ENCODE measurements around the gene OR52E2.
"Not testable (repeated sequence)": the region's sequence is repeated elsewhere in the genome, so short reads cannot be mapped to it uniquely, and the experiment has no call there.

The OR52E2 gene

DNA sequence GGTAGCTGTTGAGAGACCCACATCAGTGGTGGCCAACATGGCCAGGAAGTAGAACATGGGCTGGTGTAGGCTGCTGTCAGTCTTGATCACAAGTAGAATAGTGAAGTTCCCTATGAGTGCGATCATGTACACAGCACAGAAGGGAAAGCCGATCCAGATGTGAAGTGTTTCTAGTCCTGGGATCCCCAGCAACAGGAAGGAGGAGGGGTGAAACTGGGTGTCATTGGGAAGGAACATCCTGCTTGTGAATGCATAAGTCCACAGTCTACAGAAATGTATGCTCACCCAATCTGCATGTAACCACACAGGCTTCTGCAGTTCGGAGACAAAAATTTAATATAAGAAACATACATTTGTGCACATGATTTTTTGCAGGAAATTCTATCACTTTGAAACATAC, at the start of gene OR52E2:
Gene OR52E2, minus strand, starts transcription at position 237 of the 400 bp plus-strand sequence. Its CDS starts 0 bp downstream, at position 237.
- no peak for ATAC-seq

DNA sequence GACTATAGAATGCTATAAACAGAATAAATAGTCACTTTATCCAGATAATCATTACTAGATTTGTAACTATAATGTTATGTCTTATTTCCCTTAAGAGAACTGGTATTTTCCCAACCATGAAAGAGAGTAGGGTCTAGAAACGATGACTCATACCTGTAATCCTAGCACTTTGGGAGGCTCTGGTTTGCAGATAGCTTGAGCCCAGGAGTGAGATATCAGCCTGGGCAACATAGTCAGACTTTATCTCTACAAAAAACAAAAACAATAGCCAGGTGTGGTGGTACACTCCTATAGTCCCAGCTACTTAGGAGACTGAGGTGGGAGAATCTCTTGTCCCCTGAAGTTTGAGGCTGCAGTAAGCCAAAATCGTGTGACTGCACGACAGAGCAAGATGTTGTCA, 47.9 kb upstream of the OR52E2 start:
- ATAC-seq, result no peak

DNA sequence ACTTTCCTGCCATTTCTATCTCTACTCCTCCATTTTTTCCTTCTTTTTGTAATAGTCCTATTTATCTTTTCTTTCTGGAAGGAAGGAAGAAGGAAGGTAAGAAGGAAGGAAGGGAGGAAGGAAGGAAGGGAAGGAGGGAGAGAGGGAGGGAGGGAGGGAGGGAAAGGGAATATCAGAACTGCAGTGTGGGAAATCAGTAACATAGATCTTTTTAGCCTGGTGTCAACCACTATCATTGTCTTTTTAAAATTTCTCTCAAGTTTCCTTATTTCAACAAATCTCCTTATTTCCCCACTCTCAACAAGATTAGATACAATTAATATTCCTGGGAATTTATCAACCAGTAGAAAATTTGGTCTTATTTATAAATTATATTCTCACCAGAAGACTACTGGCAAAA, 43.6 kb upstream of the OR52E2 start:
- no peak for ATAC-seq

DNA sequence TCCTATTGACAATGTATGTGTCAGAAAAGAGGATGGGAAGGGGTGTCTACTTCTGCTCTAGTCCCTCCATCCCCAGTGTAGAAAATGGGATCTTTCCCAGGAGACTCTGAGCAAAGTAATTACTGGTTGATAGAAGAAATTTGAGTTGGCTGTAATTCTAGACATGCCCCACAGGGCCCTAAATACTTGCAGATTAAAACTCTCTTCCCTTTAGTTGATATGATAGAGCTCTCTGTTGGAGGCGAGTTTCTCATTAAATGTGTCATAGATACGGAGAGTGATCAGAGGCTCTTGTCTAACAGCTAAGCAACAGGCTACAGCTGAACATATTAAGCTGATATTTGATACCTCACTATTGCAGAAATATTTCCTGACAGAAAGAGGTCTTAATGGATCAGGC, 42.8 kb upstream of the OR52E2 start:
- no peak for ATAC-seq

DNA sequence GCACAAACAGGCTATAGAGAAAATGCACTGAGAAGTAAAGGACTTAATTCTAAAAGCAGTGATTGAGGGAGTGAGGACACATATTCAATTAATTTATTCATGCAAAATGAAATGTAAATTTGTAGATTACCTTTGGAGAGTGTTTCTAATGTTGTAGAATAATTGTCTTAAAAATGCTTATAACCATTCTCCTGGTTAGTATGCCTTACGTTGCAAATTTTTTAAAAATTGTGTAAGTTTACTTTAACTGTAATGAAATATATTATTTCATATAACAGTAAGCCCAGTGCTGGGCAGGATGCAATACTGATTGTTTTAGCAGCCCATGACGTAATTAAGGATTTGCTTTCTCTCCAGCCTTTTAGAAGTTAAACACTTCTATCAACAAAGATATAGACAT, 36.6 kb upstream of the OR52E2 start:
- no peak for ATAC-seq

DNA sequence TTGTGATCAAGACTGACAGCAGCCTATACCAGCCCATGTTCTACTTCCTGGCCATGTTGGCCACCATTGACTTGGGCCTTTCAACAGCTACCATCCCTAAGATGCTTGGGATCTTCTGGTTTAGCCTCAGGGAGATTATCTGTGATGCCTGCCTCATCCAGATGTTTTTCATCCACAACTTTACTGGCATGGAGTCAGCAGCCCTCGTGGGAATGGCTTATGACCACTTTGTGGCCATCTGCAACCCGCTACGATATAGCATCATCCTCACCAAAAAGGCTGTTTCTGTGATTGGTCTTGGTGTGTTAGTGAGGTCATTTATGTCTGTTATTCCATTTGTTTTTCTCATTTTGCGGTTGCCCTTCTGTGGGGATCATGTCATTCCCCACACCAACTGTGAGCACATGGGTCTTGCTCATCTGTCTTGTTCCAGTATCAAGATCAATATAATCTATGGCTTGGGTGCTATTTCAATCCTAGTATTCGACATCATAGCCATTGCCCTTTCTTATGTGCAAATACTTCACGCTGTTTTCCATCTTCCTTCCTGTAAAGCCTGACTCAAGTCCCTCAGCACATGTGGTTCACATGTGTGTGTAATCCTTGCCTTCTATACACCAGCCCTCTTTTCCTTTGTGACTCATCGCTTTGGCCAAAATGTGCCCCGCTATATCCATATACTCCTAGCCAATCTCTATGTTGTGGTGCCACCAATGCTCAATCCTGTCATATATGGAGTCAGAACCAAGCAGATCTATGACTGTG, 33.6 kb upstream of the OR52E2 start:
- no peak for ATAC-seq

DNA sequence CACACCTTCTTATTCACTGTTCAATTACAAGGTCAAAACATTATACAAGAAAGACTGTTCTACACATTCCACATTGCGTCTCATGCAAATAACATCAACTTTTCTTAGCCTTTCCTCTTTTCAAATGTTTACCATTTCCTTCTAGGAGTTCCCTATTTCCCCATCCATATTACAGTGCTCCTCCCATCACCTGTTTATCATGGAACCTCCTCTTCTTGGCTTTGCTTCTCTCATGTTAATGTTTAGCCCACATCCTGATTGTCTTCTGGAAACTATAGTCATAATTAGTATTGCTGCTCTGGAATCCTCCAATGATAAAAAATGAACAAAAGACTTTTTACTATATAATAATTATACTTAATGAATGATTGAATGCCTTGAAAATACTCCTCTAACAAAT, 31.2 kb upstream of the OR52E2 start:
- ATAC-seq, result no peak

DNA sequence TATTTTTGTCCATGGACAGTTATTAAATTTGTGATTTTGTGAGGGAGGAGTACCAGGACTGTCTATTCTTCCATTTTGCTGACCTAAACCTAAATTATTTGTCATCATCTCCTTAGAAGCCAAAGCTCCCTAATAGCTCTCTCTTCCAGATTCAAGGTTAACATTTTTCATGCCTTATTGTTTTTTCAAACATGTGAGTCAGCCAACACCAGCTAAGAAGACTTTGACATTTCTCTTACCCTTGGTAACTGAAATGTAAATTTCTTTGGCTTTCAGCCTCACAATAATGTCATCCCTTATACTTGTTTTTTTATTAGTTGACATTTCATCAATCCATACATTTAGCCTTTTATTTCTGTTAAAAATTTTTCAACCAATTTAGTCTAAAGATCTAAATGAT, 29.1 kb upstream of the OR52E2 start:
- no peak for ATAC-seq

DNA sequence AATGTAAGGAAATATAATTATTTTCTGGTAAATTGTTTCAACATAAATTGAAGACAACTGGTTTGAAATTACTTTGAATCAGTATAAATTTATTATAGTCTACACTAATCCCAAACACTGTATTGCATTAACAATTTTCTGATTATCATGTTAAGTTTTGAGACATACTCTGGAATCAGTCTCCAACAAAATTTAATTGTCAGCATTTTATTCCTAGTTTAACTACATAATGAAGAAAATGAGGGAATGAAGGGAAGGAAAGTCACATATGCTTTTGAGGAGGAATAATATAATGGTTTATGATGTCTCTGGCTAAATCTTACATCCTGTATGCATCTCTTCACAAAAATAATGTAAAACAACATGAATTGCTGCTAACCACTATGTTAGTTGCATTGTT, 24.2 kb upstream of the OR52E2 start:
- ATAC-seq, result no peak

DNA sequence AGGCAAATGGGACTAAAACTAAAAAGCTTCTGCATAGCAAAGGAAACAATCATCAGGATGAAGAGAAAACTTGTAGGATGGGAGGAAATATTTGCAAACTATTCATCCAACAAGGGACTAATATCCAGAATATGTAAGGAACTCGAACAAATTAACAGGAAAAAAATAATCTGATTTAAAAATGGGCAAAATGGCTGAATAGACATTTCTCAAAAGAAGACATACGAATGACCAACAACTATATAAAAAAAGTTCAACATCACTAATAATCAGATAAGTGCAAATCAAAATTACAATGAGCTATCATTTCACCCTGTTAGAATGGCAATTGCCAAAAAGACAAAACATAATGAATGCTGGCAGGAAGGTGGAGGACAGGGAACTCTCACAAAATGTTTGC, 22.0 kb upstream of the OR52E2 start:
- no peak for ATAC-seq

DNA sequence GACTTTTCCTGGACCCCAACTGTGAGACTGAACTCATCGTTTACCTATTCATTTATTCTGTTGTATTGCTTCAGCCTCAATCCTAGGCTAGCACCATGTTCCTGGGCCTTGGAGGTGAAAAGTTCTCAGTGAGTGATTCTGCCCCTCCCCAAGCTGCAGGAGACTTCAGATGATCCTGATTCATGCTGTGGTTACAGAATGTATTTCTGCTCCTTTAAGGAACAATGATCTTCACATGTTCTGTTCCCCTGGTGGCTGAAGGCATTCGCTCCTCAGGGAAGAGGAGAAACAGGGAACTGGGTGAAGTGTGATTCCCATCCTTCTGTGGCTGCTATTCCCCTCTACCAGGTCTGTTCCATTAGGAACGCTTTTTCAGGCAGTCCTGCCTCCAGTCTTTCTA, 12.4 kb upstream of the OR52E2 start:
- ATAC-seq, result no peak

DNA sequence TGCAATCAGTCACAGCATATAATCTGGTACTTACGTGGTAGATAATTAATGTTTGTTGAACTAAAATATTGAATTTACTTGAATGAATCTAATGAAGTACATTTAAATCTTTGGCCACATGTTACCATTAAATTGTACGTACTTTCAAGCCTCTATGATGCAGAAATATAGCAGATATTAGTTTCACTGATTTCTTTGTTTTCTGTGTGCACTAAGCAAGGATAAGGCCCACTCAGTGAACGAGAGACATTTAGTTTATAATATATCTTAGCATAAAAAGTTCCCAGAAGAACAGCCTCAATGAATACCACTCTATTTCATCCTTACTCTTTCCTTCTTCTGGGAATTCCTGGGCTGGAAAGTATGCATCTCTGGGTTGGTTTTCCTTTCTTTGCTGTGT, 9.8 kb upstream of the OR52E2 start, which contains the start of gene OR52E1:
Gene OR52E1, plus strand, starts transcription at position 301 of the 400 bp plus-strand sequence.
- ATAC-seq, result no peak

DNA sequence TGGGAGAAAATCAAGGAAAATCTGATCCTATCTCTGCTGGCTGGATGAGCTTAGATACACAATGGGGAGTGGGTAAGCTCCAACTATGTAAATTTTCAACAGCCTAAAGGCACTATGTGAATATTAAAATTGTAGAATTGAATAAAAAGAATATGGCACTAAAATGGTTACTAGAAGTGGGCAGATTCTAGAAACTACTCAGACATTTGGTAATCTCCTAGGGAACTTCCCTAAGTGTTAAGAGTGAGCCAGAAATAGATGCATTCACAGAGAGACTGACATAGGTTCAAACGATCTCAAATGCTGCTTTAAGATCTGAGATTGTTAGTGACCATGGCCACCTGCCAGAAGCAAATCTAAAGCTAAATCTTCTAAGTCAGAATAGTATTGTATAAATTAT, 5.6 kb upstream of the OR52E2 start:
- no peak for ATAC-seq

DNA sequence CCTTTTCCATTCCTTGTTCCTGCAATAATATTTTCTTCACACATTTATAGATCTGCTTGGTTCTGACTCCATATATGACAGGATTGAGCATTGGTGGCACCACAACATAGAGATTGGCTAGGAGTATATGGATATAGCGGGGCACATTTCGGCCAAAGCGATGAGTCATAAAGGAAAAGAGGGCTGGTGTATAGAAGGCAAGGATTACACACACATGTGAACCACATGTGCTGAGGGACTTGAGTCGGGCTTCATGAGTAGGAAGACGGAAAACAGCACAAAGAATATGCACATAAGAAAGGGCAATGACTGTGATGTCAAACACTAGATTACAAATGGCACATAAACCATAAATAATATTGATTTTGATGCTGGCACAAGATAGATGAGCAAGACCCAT, 748 bp downstream of the OR52E2 start:
- ATAC-seq, result not testable (repeated sequence)

DNA sequence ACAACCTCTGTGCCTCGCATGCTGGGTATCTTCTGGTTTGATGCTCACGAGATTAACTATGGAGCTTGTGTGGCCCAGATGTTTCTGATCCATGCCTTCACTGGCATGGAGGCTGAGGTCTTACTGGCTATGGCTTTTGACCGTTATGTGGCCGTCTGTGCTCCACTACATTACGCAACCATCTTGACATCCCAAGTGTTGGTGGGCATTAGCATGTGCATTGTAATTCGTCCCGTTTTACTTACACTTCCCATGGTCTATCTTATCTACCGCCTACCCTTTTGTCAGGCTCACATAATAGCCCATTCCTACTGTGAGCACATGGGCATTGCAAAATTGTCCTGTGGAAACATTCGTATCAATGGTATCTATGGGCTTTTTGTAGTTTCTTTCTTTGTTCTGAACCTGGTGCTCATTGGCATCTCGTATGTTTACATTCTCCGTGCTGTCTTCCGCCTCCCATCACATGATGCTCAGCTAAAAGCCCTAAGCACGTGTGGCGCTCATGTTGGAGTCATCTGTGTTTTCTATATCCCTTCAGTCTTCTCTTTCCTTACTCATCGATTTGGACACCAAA, 12.6 kb downstream of the OR52E2 start:
- ATAC-seq, result no peak

DNA sequence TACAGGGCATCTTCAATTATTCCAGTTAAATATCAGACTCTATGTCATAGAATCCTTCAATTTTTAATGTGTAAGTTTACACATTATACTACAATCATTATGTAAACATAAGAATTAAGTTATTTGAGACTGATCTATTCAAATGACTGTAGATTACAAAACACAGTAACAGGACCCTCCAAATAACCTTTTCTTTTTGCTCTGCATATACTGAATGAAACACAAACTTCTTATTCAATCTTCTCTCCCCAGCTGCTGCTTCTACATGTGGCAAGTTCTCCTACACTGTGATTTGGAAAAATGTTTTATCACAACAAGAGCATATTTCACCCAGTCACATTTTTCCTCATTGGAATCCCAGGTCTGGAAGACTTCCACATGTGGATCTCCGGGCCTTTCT, 13.2 kb downstream of the OR52E2 start, which contains the start of gene OR52J3:
Gene OR52J3, plus strand, starts transcription at position 301 of the 400 bp plus-strand sequence. Its CDS starts 0 bp downstream, at position 301.
- no peak for ATAC-seq

DNA sequence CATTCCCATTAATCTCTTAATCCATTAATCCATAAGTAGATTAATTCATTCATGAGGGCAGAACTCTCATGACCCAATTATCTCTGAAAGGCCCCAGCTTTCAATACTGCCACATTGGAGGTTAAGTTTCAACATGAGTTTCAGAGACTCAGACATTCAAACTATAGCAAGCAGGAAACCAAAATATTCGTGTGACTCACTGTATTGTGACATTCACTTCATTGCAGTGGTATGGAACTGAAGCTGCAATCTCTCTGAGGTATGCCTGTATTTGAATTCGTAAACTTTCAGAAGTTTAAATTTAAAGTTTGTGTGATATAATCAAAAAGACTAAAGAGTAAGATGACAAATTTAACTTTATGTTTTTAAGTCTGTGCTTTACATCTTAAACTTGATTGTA, 16.0 kb downstream of the OR52E2 start:
- no peak for ATAC-seq

DNA sequence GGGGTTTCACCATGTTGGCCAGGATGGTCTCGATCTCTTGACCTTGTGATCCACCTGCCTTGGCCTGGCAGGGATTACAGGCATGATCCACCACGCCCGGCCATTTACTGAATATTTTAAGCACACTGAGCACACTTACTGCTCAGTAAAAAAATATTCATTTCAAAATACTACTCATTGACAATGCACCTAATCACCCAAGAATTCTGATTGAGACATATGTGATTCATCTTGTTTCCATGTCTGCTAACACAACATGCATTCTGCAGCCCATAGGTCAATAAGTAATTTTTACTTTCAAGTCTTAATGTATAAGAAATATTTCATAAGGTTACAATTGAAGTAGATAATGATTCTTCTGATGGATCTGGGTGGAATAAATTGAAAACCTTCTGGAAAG, 17.3 kb downstream of the OR52E2 start:
- ATAC-seq, result no peak

DNA sequence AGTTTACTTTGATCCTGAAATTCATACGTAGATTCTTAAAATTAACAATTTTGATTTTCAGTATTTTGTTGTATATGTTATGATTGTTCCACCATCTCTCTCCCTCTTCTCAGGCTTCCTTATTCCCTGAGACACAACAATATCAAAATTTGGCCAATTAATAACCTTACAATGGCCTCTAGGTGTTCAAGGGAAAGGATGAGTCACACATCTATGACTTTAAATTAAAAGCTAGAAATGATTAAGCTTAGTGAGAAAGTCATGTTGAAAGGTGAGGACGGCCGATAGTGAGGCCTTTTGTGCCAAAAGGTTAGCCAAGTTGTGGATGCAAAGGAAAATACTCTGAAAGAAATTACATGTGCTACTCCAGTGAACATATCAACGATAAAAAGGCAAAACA, 18.6 kb downstream of the OR52E2 start:
- ATAC-seq, result no peak

DNA sequence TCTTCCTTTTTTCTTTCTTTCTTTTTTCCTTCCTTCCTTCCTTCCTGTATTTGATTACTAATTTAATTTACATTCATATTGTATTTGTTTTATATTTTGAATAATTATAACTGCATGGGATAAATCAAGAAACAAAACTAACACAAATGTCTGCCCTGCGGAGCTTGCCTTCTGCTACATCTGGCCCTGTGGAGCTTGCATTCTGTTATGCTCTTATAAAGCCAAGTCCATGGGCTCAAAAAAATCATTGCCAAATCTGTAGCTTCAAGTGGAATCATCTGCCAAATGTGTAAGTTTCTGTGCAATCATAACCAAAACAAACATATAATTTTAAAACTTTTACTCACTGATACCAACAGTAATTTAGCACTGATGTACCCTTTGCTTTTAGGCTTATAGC, 21.1 kb downstream of the OR52E2 start:
- ATAC-seq, result no peak

DNA sequence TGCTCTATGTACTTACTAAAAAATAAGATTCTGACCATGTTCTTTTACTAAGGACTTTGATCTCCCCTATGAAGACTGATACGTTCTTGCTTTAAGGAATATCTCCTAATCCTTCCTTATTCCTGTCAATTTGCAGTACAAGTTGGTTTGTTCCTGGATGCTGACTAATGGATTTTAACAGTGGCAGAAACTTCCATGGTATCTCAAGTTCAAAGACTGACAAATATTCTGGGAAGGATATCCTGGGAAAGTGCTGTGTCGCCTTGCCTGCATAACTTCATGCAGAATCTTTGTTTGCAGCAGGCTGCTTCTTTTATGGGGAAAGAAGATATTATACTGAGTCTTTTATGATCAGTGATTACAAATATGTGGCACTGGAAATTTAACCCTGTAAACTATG, 21.5 kb downstream of the OR52E2 start:
- no peak for ATAC-seq

DNA sequence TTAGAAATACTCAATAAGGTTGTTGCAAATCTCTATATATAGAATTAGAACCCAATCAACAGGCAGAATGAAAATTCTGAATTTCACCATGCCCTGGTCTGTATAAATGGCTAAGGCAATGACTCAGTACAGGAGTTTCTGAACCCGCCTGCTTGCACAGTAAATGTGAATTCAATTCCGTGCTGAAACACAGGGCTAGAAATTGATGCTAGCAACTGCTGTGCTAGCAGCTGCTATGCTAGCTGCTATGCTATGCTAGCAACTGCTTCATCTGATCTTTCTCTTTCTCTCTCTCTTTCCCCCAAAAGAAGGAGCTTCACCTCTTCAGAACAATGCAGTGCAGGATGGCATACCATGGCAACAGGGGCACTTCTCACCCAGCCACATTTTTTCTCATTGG, 22.8 kb downstream of the OR52E2 start:
- ATAC-seq, result no peak

DNA sequence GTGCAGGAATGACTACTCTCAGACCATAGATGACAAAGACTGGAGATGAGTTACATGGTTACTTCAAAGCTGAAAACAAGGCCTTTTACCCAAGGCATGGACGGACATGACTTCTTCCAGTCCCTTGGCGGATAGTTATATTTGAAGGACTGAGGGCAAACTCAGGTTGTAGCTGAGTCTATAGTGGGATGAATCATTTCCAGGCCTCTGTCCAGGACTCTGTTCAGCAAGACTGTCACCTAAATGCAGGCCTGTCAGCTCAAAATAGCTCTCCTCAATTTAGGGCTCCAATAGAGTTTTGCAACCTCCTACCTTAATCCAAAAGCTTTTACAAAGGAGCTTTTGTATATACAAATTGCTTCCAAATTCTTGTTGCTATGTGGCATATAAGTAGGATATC, 37.4 kb downstream of the OR52E2 start:
- ATAC-seq, result no peak

DNA sequence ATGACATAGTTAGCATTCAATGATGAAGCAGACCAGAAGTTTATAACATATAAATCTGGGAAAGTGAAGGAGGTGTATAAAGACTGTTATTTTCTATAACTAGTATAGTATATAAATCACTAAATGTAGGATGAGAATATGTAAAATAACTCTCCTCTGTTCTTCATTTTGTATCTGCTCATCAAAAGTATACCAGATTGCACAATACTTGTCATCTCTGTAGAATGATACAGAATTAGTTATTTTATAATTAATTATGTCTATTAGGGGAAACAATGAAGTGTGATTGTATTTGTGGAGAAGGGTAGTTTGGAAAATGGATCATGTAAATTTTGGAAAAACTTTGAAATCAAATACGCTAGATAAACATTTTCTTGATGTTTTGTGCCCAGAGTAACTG, 46.4 kb downstream of the OR52E2 start:
- no peak for ATAC-seq

DNA sequence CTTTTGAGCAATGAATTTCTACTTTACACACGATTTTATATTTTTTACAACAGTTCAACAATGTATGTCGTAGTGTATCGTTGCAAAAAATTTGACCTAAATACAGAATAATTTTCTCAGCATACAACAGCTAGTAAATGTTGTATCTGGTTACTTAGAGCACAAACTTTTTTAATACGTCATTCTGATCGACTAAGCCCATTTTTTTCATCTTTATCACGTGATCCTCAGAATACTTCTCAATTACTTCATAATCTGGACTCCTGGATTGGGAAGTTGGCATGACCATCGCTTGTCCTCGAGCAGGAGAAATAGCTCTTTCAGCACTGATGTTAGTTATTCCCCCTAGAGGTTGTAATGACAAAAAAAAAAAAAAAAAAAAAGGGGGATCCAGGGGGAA, 48.2 kb downstream of the OR52E2 start:
- ATAC-seq, result no peak

All from activated CD4-positive, CD25-positive, alpha-beta regulatory T cell treated with anti-CD3 and anti-CD28 coated beads, Interleukin-2, amount 50 U/mL, for 24 hours (primary cell).